NCI-H1417 (cell line): ENCODE results near the gene TMEM60.
"Not testable (repeated sequence)": the region's sequence is repeated elsewhere in the genome, so short reads cannot be mapped to it uniquely, and the experiment has no call there.

Experiments used
- DNase-seq, 3 experiments: peaks; one replicate each; lab custom pipeline; 2025; lab: John Stamatoyannopoulos, UW

TMEM60 gene

GRCh38 chr7:77811516-77812289, 13.5 kb upstream of the TMEM60 start:
- no peak for DNase-seq

DNA sequence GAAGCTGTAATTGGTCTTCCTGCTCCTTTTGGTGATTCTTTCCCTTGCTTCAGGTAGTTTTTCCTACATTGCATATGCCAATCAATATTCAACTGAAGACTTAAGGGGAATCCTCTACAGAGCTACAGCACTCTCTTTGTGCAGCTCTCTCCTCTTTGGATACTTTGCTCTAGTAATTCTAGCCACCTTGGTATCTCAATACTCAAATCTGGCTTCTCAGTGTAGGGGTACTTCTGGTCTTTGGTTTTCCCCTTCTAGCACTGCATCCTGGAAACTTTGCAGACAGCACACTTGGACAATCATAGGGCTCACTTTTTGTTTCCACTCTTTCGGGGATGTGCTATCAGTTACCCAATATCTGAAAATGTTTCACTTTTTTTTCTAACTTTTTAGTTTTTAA, 10.3 kb upstream of the TMEM60 start:
- DNase-seq: no peak

DNA sequence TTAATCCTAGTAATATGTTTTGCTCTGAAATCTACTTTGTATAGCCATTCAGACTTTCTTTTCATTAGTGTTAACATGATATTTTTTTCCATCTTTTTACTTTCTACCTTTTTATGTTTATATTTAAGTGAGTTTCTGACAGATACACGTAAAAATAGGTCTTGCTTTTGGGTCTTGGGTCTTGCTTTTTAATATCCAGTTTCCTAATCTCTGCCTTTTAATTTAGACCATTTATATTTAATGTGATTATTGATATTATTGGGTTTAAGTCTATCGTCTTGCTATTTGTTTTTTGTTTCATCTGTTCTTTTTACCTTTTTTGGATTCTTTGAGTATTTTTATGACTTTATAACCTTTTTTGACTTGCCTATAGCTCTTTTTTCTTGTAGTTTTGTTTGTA, 8.2 kb upstream of the TMEM60 start:
- no peak for DNase-seq

DNA sequence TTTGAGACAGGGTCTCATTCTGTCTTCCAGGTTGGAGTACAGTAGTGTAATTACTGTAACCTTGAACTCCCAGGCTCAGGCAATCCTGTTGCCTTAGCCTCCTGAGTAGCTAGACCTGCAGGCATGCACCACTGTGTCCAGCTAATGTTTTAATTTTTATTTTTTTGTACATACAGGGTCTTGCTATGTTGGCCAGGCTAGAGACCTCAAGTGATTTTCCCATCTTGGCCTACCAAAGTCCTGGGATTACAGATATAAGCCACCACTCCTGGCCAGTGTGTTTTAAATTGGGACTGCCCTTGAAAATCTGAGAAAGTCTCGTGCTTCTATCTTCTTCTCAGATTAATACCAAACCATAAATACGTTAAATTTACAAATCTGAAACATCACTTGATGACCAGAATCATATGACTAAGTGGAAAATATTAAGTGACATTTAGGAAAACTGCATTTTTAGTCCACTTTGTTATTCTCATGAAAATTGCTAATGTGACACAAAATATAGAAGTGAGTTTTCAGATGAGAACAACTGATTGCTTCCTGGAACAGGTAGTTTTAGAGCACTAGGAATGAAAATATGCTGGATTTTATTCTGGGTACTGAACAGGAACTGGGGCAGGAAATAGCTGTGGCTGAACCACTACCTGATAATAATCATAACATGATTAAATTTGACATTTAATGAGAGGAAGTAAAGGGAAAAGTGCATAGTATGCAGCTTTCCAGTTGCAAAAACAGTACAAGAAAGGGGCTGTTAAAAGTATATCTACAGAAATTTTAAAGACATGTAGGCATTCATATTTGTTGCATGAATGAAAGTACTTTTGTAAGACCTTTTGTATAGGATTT, 4.5 kb upstream of the TMEM60 start:
- no peak for DNase-seq

DNA sequence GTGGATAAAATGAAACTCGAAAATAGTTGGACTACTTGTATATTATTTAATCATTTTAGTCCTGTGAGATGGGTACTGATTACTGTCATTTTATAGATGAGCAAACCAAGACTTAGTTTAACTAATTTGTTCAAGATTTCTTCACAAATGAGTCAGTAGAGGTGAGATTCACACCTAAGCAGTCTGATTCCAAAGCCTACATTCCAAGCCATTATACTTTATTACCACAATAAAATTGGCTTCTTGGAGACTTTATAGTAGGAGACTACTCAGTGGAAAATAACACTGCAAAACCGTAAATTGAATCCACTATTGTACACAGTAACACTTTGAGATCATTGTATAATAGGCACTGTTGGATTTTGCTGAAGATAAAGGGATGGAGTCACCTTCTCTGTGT, 2.5 kb upstream of the TMEM60 start:
- no peak for DNase-seq

- no peak for DNase-seq
Measured at GRCh38 chr7:77800158-77800557, 1.9 kb upstream of the TMEM60 start.

GRCh38 chr7:77799078-77799964, 1.1 kb upstream of the TMEM60 start:
- peak; percentile 38 to 87 (median 84) for DNase-seq

DNA sequence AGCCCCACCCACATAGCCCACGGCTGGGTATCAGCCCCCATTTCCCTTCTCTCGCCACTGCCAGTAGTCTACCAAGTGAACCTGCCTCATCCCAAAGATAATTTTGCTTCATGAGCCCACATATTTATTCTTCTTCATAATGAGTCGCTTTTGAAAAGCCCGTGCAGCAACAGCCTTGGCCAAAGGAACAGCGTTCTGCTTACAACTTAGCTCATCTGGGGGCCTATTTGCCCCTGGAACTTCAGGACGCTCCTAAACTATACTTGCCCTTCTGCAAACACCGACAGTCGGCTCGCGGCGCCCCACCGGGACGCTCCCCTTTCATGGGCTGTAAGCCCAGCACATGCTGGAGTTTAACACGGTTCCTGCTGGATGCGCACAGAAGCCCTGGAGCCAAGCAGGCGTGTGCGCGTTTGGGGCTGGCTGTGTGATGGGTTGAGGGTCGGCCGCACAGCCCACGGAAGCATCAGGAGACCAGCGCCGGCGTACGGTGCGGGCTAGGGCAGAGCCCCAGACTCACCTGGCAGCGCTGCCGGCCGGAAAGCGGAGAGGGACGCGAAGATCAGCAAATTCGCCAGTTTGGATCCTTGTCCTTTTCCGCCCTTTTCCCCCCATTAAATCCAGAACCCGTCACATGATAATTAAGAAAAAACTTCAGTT, 370 bp downstream of the TMEM60 start:
- DNase-seq: peak in 2 of 3 experiments; percentile 74 to 93

- DNase-seq: peak in 1 of 3 experiments; percentile 51
Measured at GRCh38 chr7:77796960-77797359, 1.3 kb downstream of the TMEM60 start.

DNA sequence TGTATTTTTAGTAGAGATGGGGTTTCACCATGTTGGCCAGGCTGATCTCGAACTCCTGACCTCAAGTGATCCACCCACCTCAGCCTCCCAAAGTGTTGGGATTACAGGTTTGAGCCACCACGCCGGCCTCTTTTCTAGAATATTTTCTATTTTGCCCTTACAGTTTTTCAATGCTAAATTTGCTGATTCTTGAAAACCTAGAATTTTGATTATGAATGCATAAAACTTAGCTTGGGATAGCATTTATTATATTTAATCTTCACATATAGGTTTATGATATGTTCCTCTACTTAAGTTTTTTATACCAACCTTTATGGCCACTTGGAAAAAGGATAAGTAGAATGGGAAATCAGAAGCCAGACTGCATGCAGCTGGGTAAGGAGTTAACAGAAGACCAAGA, 2.1 kb downstream of the TMEM60 start:
- DNase-seq: no peak

DNA sequence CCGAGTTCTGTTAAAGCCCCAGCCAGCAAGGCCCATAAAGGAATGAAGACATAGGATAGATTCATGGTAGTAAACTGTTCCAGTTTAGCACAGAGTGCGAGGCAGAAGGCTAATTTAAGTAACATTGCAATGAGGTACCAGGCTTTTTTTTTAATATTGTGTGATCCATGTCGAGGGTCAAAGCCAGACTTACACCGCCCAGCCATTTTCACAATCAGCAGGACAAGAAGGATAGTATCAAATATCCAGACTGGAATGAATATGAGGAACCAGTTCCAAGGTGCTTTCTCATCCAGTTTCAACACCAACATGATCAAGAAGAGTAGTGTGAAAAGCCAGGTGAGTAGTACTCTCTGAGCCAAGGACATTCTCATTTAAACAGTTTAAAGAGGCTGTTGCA, 4.2 kb downstream of the TMEM60 start:
- DNase-seq: no peak

- no peak for DNase-seq
Measured at GRCh38 chr7:77791956-77792355, 6.3 kb downstream of the TMEM60 start.

- peak; percentile 33 to 78 (median 68) for DNase-seq
Measured at GRCh38 chr7:77791336-77791735, 6.9 kb downstream of the TMEM60 start.

DNA sequence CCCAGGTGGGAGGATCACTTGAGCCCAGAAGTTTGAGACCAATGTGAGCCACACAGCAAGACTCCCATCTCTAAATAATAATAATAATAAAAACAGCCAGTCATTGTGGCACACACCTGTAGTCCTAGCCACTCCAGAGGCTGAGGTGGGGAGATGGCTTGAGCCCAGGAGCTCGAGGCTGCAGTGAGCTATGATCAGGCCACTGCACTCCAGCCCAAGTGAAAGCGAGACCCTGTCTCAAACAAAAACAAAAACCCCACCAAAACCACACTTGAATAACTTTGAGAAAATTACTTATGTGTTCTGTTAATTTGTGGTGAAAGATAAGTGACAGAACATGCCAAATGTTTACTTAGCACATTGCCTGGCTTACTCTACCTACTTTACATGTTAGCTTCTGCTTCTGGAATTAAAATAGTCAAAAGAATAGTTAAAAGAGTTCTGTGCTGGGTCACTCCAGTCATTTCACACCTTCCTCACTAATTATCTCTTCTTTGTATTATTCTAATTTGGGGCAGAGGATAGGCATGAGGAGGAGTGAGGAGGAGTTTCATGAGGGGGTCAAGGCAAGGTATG, 9.8 kb downstream of the TMEM60 start:
- DNase-seq: no peak

- no peak for DNase-seq
Measured at GRCh38 chr7:77786741-77787140, 11.5 kb downstream of the TMEM60 start.

GRCh38 chr7:77786018-77786417, 12.2 kb downstream of the TMEM60 start:
- DNase-seq: no peak

GRCh38 chr7:77784426-77784825, 13.8 kb downstream of the TMEM60 start:
- not testable (repeated sequence) for DNase-seq

DNA sequence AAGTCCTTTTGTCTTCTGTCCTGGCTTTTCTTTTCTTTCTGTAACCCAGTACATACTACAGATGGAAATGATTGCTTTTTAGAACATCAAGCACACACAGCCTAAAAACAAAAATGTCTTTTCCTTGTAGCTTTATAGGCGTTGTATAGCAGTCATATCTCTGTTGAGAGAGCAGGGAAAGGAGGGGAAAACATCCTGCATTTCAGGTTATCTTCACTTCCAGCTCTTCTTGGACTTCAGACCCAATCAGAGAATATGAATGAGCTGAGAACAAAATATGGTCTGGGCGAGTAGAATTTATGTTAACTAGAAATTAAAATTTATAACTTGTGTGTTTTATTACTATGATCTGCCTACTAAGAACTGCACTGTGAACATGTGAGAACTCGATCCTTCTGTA, 14.7 kb downstream of the TMEM60 start:
- no peak for DNase-seq

- DNase-seq: no peak
Measured at GRCh38 chr7:77783111-77783510, 15.1 kb downstream of the TMEM60 start.

DNA sequence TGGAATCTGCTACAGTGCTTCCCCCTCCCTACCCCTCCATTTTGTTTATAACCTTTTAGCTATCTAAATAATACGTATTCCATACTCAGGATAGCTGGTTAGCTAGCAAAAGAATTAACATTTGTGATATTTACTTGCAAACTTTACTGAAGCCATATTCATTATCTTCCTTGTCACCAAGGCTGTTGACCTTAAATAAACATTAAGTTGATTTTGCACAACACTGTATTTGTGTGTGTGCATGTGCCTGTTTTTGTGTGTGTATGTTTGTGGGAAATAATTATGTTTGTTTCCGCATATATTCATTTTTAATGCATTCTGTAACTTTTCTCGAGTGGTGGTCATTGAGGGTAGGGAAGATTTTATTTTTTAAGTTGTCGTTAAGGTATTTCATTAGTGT, 15.9 kb downstream of the TMEM60 start:
- no peak for DNase-seq

GRCh38 chr7:77778535-77778934, 19.7 kb downstream of the TMEM60 start:
- DNase-seq: no peak
